ENCODE data around the gene SCMH1.

Gene SCMH1

GRCh38 chr1:41222496-41222895 lies 19.6 kb downstream of the SCMH1 start:
- no peak for TF ChIP-seq EZH2phosphoT487 (IDR thresholded peaks at IDR 0.05; ENCODE audit: low read depth)
- TF ChIP-seq, protein P1, sequence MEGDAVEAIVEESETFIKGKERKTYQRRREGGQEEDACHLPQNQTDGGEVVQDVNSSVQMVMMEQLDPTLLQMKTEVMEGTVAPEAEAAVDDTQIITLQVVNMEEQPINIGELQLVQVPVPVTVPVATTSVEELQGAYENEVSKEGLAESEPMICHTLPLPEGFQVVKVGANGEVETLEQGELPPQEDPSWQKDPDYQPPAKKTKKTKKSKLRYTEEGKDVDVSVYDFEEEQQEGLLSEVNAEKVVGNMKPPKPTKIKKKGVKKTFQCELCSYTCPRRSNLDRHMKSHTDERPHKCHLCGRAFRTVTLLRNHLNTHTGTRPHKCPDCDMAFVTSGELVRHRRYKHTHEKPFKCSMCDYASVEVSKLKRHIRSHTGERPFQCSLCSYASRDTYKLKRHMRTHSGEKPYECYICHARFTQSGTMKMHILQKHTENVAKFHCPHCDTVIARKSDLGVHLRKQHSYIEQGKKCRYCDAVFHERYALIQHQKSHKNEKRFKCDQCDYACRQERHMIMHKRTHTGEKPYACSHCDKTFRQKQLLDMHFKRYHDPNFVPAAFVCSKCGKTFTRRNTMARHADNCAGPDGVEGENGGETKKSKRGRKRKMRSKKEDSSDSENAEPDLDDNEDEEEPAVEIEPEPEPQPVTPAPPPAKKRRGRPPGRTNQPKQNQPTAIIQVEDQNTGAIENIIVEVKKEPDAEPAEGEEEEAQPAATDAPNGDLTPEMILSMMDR (IDR thresholded peaks at IDR 0.05; ENCODE audit: low read depth, low read length), result no peak
- Histone ChIP-seq H3K79me2 (ENCODE audit: low read length) (peaks cover 61% of the 10 kb centered on the region), H3K4me3 (ENCODE audit: low read length) (no peak overlapping the region), H3K27ac (ENCODE audit: low read length) (no peak overlapping the region), H4K20me1 (ENCODE audit: insufficient read depth, low read length) (peaks cover 14% of the 10 kb centered on the region; the same call in 1 of the 2 replicates), H2AFZ (ENCODE audit: low read depth, low read length) (no peak overlapping the region), H3K9me3 (ENCODE audit: insufficient read depth, low read length) (no peaks in the 10 kb centered on the region), H3K27me3 (ENCODE audit: low read depth, low read length) (no peaks in the 10 kb centered on the region), H3K4me2 (ENCODE audit: low read length) (no peak overlapping the region; the same call in 1 of the 2 replicates), H3K4me1 (ENCODE audit: low read length) (peaks cover 5% of the 10 kb centered on the region; the same call in 1 of the 2 replicates), H3K36me3 (replicated peaks; ENCODE audit: low read depth, low read length) (peaks cover 27% of the 10 kb centered on the region), H3K9ac (ENCODE audit: low read length) (no peak overlapping the region)

DNA sequence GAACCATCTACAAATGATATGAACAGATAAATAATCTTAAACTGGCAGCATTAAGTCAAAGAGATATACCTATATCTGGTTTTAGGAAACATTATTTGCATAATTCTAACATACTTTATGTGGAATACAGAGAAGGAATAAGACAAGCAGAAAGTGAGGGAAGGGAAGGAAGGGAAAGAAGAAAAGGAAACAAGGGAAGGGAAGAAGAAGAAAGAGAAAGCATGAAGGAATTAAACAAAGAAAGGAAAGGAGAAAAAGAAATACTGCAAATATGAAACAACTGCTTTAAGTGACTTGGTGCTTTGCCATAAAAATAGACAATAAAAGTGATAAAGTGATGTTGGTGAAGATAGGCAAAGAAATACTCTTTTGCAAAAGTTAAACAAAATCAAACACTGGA lies 20.1 kb downstream of the SCMH1 start:
- Histone ChIP-seq H2AFZ (ENCODE audit: low read depth, low read length) (no peak overlapping the region), H3K27ac (ENCODE audit: low read length) (no peak overlapping the region), H3K79me2 (ENCODE audit: low read length) (peaks cover 56% of the 10 kb centered on the region), H3K4me1 (ENCODE audit: low read length) (peaks cover 5% of the 10 kb centered on the region; the same call in 1 of the 2 replicates), H3K4me2 (ENCODE audit: low read length) (no peak overlapping the region), H3K36me3 (replicated peaks; ENCODE audit: low read depth, low read length) (peaks cover 27% of the 10 kb centered on the region), H3K27me3 (ENCODE audit: low read depth, low read length) (no peaks in the 10 kb centered on the region), H3K9ac (ENCODE audit: low read length) (no peak overlapping the region), H3K4me3 (ENCODE audit: low read length) (no peak overlapping the region), H3K9me3 (ENCODE audit: insufficient read depth, low read length) (no peaks in the 10 kb centered on the region), H4K20me1 (ENCODE audit: insufficient read depth, low read length) (peaks cover 14% of the 10 kb centered on the region; the same call in 1 of the 2 replicates)
- TF ChIP-seq, protein P1 (IDR thresholded peaks at IDR 0.05; ENCODE audit: low read depth, low read length), result no peak
- TF ChIP-seq EZH2phosphoT487 (IDR thresholded peaks at IDR 0.05; ENCODE audit: low read depth), result no peak

DNA sequence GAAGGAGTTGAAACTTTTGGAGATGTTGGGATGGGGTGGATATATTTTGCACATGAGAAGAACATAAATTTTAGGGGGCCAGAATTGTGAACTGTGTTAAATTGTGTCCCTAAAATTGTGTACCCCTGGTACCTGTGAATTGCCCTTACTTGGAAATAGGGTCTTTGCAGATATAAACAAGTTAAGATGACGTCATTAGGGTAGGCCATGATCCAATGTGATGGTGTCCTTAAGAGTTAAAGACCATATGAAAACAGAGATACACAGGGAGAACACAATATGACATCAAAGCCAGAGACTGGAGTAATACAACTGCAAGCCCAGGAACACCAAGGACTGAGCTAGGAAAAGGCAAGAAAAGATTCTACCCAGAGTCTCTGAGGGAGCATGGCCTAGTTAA lies 24.0 kb downstream of the SCMH1 start:
- no peak overlapping the region for H3K27ac ChIP-seq (ENCODE audit: low read length)
- peaks cover 27% of the 10 kb centered on the region for H3K36me3 ChIP-seq (replicated peaks; ENCODE audit: low read depth, low read length)
- peaks cover 7% of the 10 kb centered on the region for H4K20me1 ChIP-seq (ENCODE audit: insufficient read depth, low read length)
- no peak overlapping the region for H2AFZ ChIP-seq (ENCODE audit: low read depth, low read length)
- H3K9ac ChIP-seq (ENCODE audit: low read length), result no peak overlapping the region
- H3K79me2 ChIP-seq (ENCODE audit: low read length), result peaks cover 53% of the 10 kb centered on the region
- no peak overlapping the region for H3K4me2 ChIP-seq (ENCODE audit: low read length)
- H3K27me3 ChIP-seq (ENCODE audit: low read depth, low read length), result no peaks in the 10 kb centered on the region
- TF ChIP-seq EZH2phosphoT487 (IDR thresholded peaks at IDR 0.05; ENCODE audit: low read depth), result no peak
- TF ChIP-seq, protein P1 (IDR thresholded peaks at IDR 0.05; ENCODE audit: low read depth, low read length), result no peak
- H3K4me1 ChIP-seq (ENCODE audit: low read length), result peaks cover 5% of the 10 kb centered on the region; the same call in 1 of the 2 replicates
- H3K4me3 ChIP-seq (ENCODE audit: low read length), result no peak overlapping the region
- no peaks in the 10 kb centered on the region for H3K9me3 ChIP-seq (ENCODE audit: insufficient read depth, low read length)

DNA sequence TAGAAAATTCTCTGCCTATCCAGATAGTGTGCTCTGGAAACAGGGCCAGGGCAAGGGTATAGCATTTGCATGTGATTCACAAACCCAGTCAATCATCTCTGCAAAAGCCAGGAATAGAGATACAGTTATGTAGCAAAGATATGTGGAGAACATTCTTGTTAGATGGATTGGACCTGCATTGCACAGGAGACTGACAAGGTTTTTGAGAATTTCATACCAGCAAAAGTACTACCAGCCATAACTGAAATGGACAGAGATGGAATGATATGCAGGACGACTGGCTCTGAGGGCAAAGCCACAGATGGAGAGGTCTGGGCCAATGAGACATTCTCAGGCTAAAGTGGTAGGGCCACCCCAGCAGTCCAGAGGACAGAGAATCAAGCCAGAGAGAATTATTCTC lies 24.7 kb downstream of the SCMH1 start:
- Histone ChIP-seq H4K20me1 (ENCODE audit: insufficient read depth, low read length) (peaks cover 7% of the 10 kb centered on the region), H3K4me3 (ENCODE audit: low read length) (no peak overlapping the region), H3K9ac (ENCODE audit: low read length) (no peak overlapping the region), H3K27ac (ENCODE audit: low read length) (no peak overlapping the region), H3K4me2 (ENCODE audit: low read length) (no peak overlapping the region), H3K79me2 (ENCODE audit: low read length) (peaks cover 54% of the 10 kb centered on the region), H3K27me3 (ENCODE audit: low read depth, low read length) (no peaks in the 10 kb centered on the region), H2AFZ (ENCODE audit: low read depth, low read length) (no peak overlapping the region), H3K4me1 (ENCODE audit: low read length) (peaks cover 1% of the 10 kb centered on the region; the same call in 1 of the 2 replicates), H3K36me3 (replicated peaks; ENCODE audit: low read depth, low read length) (peaks cover 27% of the 10 kb centered on the region), H3K9me3 (ENCODE audit: insufficient read depth, low read length) (no peaks in the 10 kb centered on the region)
- TF ChIP-seq, protein P1 (IDR thresholded peaks at IDR 0.05; ENCODE audit: low read depth, low read length), result no peak
- no peak for TF ChIP-seq EZH2phosphoT487 (IDR thresholded peaks at IDR 0.05; ENCODE audit: low read depth)

Data from OCI-LY3 (cell line).